Islet of Langerhans (tissue), 1 donor: ENCODE measurements around the gene DNAJC16.
A peak's percentile ranks its signal among the peaks of the same experiment; 100 is the strongest.
"Not testable (repeated sequence)": the region's sequence is repeated elsewhere in the genome, so short reads cannot be mapped to it uniquely, and the experiment has no call there.

Experiments used
- FAIRE-seq: peaks from one replicate; lab custom pipeline; 2011; peaks lifted over from hg19 to GRCh38; lab: Jason Lieb, UNC

DNAJC16 gene

DNA sequence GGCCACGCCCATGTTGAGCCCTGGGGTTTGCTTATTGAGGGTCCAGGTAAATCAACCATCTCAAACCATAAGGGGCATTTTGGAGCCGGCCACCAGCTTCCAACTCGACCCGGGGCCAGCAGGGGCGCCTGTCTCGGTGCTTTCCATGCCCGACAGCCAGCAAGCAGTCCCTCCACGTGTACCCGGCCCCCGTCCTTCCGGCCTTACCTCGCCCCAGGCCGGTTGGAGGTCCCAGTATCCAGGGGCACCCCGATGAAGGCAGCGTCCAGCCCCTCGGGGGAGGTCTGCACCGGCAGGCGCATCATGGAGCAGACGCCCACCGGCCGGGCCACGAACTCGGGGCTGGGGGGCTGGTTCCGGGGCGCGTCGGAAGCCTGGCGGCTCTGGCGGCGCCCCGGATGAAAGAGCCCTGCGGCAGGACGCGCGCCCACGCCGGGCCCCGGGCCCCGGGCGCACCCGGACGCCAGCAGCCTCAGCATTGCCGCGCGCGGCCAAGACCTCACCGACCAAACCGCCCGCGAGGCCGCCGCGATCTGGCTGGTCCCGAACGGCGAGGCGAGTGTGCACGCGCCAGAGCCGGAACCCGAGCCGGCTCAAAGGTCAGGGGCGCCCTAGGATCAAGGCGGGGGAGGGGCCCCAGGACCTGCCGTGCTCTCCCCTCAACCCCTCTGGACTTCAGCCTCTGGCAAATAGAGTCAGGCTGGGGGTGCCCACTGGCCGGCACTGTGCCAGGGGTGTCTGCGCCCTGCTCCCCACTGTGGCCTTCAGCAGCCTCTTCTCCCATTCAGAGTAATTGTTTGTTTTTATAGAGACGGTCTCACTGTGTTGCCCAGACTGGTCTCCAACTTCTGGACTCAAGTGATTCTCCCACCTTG lies 58.1 kb downstream of the DNAJC16 start, which contains the start of gene AGMAT:
Gene AGMAT (minus strand): TSS at position 563 of the 875 bp plus-strand sequence. CDS start 84 bp downstream, at position 479.
- no peak for FAIRE-seq

DNA sequence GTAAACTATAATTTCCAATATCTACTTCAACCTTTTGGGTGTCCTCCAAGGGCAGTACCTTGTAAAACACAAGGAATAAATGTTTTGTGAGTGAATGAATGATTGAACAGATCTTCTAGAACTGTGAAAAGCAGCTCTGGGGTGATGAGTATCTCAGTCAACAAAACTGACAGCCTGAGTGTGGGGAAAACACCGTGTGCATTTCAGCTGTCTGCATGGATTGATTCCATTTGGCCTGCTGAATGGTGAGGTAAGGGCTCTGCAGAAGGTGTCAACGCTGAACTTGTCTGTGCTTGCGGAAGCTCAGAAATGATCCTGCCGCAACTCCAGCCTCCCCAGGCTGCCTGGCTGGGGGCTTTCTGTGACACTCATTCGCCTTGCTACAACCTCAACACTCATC lies 65.6 kb downstream of the DNAJC16 start:
- FAIRE-seq: no peak

DNA sequence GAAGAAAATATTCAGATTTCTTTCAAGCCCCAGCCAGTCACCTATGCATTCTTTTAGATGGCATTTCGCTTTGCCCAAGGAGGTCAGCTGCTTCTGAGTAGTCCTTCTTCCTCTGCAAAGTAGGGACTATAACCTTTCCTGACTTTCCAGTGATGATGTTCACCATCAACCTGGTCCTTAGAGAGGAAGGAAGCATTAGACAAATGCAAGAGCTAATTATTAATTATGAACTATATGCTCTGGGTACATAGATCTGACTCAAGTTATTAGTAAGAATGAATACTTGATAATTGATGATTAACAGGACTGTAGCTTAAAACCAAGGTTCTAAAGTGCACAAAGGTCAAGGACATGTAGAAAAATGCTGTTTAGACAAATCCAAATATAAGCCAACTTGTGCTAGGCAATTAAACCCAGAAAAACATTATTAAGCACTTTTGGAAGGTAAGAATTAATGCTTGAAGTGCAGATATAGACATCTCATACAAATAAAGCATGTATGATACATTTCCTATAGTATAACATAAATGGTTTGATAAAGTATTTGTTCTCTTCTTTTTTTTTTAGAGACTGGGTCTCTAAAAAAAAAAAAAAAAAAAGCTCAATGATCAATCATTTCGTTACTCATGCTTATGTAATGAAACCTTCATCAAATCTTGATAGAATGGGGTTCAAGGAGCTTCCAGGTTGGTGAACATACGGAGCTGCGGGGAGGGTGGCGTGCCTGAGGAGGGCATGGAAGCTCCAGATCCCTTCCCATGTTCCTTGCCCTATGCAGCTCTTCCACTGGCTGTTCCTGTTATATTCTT lies 69.4 kb downstream of the DNAJC16 start:
- FAIRE-seq: no peak

DNA sequence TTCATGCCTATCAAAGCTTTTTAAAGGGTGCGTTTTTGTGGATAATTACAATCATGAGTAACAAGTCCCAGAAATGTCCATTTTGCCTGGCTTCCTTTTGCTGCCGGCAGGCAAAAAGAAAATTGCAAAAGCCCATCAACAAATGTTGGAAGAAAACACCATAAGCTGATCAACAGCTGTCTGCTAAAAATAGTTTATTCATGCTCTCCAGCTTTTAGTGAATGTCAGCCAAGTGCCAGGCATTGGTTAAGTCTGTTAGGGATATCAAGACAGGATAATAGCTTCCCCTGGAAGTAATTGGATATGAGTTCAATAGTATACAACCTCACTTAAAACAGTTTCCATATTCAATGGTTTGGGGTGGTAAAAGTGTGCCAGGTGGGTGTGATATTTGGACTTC lies 71.8 kb downstream of the DNAJC16 start:
- FAIRE-seq: no peak

DNA sequence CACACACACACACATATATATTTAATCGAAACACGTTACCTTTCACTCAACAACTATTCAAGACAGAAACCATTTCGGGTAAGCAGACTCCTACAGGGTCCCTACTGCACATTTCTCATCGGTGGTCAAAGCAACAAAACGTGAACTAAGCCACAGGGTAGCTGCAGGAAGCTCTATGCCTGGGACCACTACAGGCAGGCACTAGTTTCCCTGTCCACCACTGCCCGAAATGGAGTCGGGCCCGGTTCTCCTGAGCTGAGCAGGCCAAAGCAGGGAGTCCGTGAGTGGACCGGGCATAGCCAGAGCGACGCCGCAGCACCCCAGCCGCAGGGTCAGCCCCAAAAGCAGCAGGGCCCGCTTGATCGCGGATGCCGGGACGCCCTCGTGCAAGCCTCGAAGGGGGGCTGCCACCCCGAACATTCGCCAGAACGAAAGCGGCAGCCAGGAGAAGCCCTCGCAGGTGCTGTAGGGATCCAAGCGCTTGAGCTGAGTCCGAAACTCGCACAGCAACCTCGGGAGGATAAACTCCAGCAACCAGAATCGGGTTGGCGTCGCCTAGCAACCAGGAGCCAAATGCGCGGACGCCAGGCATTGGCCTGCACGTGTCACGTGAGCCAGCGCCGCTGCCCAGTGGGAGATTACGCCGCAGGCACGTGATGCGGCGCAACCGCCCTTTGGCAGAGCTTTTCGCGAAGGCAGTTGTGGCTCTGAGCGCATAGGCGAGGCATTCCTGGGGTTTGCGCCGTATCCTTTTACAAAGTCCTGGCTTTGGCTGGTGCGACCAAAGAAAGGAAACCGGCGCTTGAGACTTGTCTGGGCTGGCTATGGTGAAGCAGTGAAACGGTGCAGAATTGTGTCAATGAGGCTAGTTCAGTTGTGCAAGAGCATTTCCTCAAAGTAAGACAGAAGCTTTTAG lies 76.7 kb downstream of the DNAJC16 start:
- peak; percentile 47 for FAIRE-seq

DNA sequence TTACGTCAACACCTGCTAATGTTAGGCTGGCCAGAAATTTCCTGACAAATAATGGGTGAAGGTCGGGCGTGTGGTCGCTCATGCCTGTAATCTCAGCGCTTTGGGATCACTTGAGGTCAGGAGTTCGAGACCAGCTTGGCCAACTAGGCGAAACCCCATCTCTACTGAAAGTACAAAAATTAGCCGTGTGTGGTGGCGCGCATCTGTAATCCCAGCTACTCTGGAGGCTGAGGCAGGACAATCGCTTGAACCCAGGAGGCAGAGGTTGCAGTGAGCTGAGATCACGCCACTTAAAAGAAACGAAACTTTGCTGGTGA lies 77.3 kb downstream of the DNAJC16 start:
- not testable (repeated sequence) for FAIRE-seq

DNA sequence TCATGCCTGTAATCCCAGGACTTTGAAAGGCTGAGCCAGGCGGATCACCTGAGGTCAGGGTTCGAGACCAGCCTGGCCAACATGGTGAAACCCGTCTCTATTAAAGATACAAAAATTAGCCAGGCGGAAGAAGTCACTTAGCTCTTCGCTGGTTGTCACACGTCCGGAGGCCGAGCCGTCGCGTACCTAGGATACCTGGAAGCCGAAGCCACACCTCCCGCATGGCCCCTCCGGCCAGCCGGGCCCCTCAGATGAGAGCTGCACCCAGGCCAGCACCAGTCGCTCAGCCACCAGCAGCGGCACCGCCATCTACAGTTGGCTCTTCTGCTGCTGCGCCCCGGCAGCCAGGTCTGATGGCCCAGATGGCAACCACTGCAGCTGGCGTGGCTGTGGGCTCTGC lies 77.8 kb downstream of the DNAJC16 start:
- FAIRE-seq: not testable (repeated sequence)

DNA sequence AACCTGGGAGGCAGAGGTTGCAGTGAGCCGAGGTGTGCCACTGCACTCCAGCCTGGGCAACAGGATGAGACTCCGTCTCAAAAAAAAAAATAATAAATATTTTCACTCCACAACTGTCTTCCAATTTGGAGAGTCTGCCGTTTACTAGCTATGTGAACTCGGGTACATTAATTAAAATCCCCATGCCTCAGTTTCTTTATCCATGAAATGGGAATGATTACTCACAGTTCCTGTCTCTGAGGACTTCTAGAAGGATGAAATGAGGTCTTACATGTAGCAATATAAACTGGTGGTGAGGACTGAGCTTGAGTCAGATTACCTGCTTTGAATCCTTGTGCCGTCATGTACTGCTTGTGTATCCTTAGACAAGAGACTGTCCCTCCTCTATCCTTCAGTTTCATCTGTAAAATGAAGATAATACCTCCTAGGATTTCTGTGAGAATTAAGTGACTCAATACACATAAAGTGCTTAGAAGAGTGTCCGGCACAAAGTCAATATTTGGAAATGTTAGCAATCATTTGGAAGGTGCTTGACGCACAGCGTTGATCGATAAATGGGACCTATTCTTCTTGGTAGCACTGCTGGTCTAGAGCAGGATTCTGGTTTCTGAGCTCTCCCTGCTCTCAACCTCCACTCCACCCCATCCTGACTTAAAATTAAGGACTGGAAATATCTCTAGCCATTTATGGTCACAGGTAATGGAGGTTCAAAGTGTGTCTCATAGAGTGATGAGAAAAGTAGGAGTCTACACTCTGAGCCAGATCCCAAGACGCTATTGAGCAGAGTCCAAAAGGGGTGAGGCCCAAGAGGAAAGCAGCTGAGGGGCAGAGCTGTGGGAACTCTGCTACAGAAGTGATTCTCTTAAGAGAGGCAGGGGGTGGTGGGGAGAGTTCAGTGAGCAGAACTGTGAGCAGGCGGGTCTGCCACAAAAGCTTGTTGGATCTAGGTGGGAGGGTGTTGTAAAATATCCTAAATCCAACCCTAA lies 79.0 kb downstream of the DNAJC16 start:
- FAIRE-seq: no peak

DNA sequence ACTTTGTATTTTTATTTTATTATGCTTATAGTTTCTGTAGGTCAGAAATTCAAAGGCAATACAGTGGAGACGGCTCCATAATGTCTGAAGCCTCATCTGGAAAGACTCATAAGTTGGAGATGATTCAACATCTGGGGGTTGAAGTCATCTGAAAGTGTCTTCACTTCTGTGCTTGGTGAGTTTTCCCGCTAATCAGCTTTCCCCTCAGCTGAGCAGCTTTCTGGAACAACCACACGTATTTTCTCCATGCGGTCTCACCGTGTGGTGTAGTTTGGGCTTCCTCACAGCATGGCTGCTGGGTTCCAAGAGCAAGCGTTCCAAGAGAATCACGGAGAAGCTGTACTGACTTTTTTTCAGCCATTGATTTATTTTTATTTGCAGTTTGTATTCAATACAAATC lies 83.0 kb downstream of the DNAJC16 start:
- FAIRE-seq: no peak

DNA sequence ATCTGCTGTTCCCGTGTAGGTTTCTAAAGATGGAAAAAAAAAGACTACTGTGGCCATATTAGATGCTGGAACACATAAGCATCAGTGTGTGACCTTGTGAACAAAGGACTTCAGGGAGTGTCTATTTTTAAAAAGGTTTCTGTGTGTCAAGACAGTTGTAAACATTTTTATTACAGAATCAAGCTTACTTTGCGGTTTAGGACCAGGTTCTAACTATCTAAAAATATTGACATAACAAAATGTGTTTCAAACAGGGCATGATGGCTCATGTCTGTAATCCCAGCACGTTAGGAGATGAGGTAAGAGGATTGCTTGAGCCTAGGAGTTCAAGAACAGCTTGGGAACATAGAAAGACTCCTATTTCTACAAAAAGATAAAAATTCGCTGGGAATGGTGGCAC lies 83.5 kb downstream of the DNAJC16 start:
- peak; percentile 88 for FAIRE-seq

DNA sequence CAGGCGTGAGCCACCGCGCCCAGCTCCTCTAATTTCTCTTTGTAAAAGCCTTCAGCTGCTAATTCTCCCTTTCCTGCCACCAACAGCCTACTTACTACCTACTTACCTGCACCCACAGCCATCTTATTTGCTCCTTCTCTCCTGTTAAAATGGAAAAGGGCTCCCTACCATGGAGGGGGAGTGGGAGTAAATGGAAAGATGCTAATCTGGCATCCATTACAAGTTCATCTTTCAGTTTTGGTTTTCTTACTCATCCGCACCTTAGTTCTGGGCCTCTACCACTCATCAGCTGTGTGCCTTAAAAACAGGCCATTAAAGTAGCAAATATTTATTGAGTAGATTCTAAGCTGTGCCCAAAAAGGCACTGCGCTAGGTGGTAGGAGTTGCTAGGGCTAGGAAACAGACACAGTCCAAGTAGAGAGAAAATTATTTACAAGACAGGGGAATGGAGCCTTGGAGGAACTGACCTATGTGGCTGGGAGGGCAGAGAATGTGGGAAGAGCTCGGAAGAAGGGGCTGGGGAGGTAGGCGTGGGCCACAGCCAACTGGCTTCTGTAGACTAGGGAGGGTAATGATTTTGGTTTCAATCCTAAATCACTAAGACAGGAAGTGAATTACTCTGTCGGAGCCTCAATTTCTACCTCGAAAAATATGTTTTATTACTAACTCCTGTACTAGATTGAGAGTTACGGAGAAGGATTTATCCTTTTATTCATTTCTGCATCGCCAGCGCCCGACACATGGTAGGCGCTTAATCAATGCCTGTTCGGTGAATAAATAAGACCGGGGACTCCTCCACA lies 89.9 kb downstream of the DNAJC16 start:
- no peak for FAIRE-seq

DNA sequence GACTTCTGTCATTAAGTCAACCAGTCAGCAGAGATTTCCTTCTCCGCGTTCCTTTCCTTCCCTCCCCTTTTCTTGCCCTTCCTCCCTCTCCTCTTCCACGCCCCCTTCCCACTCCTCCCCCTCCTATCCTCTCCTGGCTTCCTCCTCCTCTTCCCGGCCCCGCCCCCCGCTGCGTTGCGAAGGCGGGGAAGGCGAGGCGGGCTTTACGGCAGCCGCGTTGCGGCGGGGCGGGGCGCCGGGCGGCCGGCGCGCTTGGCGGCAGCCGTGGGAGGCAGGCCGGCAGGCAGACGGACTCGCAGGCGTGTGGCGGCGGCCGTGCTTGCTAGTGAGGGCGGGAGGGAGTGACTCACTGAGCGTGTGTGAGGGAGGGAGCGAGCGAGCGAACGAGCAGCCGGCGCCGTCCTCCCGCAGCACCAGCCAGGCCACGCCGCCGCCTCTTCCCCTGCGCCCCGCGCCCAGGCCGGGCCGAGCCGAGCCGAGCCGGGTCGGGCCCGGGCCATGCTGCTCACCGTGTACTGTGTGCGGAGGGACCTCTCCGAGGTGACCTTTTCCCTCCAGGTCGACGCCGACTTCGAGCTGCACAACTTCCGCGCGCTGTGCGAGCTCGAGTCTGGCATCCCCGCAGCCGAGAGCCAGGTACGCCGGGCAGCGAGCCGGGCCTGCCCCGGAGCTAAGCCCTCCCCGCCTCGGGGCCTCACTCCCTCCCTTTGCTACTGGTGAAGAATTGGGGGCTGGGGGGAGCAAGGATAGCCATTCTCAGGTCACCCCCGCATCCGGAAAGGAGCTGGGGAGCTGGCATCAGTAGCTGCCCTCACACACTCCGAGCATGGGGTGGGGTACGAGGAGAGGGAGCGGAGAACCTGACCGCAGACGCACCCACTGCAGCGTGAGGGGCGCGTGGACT lies 90.8 kb downstream of the DNAJC16 start, which contains the start of gene DDI2:
Gene DDI2 (plus strand): TSS at position 286 of the 904 bp plus-strand sequence. CDS start 213 bp downstream, at position 499.
- FAIRE-seq: no peak

DNA sequence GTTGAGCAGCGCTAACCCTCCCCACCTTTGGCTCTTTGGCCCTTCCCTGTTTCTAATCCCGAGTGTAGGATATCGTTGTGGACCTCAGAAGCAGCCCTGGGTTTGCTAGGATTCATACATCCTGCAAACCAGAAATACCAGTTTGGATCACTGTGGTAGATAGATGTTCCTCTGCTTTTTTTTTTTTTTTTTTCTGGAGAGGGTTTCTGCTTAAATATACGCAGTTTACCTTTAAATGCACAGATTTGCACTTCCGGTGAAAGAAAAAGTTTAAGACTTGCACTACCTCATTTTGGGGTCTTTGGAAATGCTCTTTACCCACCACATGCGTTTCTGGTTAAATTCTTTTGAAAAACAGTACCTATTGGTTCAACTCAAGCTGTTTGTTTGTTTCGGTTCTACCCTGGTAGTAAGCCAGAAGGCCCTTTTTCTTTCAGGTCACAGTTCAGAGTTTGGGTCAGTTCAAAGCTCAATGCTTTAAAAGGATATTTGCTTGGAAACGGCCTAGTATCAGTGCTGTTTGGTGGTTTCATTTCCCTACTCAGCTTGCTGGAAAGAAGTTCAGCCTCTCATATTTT lies 91.5 kb downstream of the DNAJC16 start:
- FAIRE-seq: no peak

DNA sequence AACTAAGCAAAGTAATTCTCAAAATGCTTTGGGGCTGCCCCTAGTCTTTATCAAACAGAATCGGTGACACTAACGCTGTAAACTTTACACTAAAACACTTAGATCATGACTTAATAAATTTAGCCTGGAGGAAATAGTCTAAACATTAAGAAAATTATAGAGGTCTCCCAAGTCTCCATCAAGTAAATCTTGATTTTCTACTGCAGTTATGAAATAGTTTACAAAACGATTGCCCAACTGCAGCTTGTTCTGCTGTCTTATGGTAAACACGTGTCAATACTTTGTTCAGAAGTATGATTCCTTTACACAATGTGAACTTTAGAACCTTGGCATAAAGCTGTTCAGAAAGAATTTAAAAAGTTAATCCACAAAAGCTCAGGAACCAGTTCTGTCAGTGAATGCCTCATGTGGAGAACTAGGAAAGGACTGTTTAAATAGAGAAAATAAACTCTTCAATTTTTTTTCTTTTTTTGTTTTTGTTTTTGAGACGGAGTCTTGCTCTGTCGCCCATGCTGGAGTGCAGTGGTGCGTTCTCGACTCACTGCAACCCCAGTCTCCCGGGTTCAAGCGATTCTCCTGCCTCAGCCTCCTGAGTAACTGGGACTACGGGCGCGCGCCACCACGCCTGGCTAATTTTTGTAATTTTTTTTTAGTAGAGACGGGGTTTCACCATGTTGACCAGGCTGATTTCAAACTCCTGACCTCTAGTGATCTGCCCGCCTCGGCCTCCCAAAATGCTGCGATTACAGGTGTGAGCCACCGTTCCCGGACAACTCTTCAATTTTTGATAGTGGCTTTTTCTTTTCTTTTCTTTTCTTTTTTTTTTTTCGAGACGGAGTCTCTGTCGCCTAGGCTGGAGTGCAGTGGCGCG lies 92.2 kb downstream of the DNAJC16 start:
- FAIRE-seq: no peak

DNA sequence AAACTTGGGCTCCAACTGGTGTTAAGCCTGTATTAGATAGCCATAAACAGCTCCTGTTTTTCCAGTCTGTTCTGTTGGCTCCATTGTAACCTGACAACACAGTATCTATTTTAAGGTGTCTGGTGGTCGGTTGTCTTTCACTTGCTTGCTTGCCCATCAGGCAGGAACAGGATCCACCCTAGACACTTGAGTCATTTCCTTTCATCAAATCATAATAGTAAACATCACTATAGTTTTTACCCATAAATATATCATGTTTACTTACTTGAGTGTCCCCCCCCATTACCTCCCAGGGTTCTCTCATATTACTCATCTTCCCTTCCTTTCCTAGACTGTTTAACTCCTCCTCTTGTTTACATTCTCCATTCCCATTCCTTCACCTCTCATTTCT lies 93.5 kb downstream of the DNAJC16 start:
- no peak for FAIRE-seq

DNA sequence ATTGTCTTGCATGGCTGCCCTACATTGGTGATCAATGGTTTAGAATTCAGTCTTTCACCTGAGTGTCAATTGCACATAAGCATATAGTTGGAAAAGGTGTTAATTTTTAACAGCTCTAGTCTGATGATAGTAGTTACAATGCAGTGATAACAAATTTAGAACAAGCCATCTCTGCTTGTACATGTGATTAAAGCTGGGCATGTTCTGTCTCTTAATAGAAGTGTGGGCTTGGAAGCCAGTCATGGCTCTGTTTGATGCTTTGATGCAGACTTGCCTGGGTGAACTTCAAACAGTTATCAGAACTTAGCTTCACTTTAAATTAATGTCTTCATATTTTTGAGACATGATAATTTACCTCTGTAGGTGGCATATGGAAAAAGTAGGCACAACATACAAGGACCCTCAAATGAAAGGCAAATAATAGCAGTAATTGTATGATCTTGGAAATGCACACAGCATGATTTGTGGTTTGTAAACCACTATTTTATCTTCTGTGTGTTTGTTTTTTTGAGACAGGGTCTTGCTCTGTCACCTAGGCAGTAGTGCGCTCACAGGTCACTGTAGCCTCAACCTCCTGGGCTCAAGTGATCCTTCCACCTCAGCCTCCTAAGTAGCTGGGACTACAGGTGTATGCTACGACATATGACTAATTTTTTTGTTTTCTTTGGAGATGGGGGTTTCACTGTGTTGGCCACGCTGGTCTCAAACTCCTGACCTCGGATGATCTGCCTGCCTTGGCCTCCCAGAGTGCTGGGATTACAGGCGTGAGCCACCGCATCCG lies 94.4 kb downstream of the DNAJC16 start:
- no peak for FAIRE-seq

DNA sequence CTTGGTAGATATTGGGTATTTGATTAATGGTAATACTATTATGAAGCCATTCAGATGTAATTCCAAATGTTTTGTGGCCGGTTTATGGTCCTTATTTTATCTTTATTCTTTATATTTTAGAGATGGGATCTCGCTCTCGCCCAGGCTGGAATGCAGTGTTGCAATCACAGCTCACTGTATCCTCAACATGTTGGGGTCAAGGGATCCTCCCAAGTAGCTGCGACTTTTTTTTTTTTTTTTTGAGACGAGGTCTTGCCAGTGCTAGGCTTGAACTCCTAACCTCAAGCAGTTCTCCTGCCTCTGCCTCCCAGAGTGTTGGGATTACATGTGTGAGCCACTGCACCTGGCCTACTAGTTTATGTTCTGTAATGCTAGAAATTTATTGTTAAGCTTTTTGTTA lies 95.3 kb downstream of the DNAJC16 start:
- no peak for FAIRE-seq
